ENCODE data around the gene SMC1B. TPM values are rescaled to one million over a fixed set of nuclear protein-coding genes. Genes with fewer than 3 reads are reported as not detected.
A peak's percentile ranks its signal among the peaks of the same experiment; 100 is the strongest.

SMC1B gene
- total RNA-seq, 2 experiments from 2014 or later: 1.8 TPM

DNA sequence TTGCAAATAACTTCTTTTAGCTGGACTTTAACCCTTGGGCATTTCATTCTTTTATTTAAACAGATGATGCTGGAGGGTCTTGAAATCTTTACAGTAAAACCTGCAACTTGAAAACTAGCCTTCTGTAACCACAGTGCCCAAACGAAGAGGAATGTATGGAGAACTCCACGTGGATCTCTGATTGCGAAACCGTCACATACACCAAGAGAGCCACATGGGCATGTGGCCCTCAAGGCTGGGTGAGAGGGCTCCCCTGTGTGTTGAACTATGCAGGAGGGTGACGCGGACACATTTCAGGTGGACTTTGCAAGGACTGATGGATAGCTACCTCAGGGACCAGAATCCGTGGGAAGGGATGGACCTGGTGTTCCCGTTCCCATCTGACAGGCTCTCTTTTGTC is 73.1 kb downstream of the SMC1B start:
- Mint-ChIP-seq H3K36me3 (ENCODE audit: low read depth) (peaks cover 36% of the 10 kb centered on the region), H3K9me3 (no peaks in the 10 kb centered on the region), H3K27ac (peak overlapping the region; percentile 34), H3K4me3 (no peak overlapping the region), H3K4me1 (ENCODE audit: low read depth) (peaks cover 39% of the 10 kb centered on the region), H3K27me3 (no peaks in the 10 kb centered on the region)
- no peak for TF ChIP-seq CTCF (IDR thresholded peaks at IDR 0.05)
- CTCF ChIA-PET: interaction anchor here (1.1 to 1.6 kb wide), 2 partner anchors 41 to 67 kb away, joined by 3 to 4 read pairs; no protein-coding TSS in a partner anchor
- intact Hi-C loops (cut with micrococcal nuclease): no loop called here
- POLR2A ChIA-PET: interaction anchor here (1.4 kb wide), 1 partner anchor 31 kb away, joined by 3 read pairs; no protein-coding TSS in a partner anchor
- DNase-seq (no peak), ATAC-seq (no peak)

DNA sequence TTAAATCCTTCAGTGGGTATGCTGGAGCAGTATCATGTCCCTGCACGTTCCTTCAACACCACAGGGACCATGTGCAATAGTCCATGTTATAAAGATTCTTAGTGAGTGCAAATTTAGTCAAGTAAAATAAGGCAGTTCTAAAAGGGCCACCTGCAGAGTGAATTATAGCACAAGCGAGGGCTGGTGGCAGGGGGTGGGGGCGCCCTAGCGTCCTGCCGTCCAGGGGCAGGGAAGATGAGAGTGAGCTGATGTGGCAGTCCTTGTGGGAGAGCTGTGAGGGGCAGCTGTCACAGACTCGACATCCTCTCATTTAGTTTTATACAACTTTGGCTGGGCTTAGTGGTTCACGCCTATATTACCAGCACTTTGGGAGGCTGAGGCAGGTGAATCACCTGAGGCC is 74.6 kb downstream of the SMC1B start:
- DNase-seq (no peak), ATAC-seq (no peak)
- peaks cover 38% of the 10 kb centered on the region for H3K4me1 Mint-ChIP-seq (ENCODE audit: low read depth)
- no peak overlapping the region for H3K4me3 Mint-ChIP-seq
- no peak overlapping the region for H3K27ac Mint-ChIP-seq
- peaks cover 40% of the 10 kb centered on the region for H3K36me3 Mint-ChIP-seq (ENCODE audit: low read depth)
- no peaks in the 10 kb centered on the region for H3K27me3 Mint-ChIP-seq
- ChIA-PET POLR2A (no interaction called here), CTCF (no interaction called here)
- no peak for TF ChIP-seq CTCF (IDR thresholded peaks at IDR 0.05)
- intact Hi-C loops (cut with micrococcal nuclease): no loop called here
- H3K9me3 Mint-ChIP-seq: no peaks in the 10 kb centered on the region

DNA sequence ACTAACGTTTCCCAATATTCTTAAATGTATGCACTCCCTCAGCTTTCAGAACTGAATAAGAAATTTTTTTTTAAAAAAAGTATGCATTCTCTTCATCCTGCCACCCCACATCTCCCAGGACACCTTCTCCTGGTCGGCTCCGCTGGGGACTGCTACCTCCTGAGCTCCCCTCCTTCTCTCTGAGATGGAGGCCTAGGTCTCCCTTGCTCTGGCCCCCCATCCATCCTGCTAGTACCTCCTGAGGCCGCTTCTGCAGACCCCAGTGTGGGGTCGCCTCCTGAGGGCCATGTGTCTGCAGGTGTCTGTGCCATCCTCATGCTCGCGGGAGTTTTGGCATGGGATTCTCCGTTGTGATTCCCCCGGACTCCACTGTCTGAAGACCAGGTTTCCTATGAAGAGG is 75.9 kb downstream of the SMC1B start:
- TF ChIP-seq CTCF (IDR thresholded peaks at IDR 0.05): no peak
- Mint-ChIP-seq H3K4me3 (no peak overlapping the region), H3K27me3 (no peaks in the 10 kb centered on the region), H3K9me3 (no peaks in the 10 kb centered on the region), H3K4me1 (ENCODE audit: low read depth) (peaks cover 38% of the 10 kb centered on the region), H3K36me3 (ENCODE audit: low read depth) (peaks cover 40% of the 10 kb centered on the region), H3K27ac (no peak overlapping the region)
- intact Hi-C loops (cut with micrococcal nuclease): no loop called here
- ChIA-PET CTCF (no interaction called here), POLR2A (no interaction called here)
- ATAC-seq: no peak
- no peak for DNase-seq

- ATAC-seq: peak; percentile 28
- H3K27ac Mint-ChIP-seq: peak overlapping the region; percentile 70
- no peak for TF ChIP-seq CTCF (IDR thresholded peaks at IDR 0.05)
- CTCF ChIA-PET: no interaction called here
- POLR2A ChIA-PET: no interaction called here
- no peak overlapping the region for H3K4me3 Mint-ChIP-seq
- H3K27me3 Mint-ChIP-seq: no peaks in the 10 kb centered on the region
- peaks cover 37% of the 10 kb centered on the region for H3K4me1 Mint-ChIP-seq (ENCODE audit: low read depth)
- DNase-seq: peak; percentile 34
- intact Hi-C loops (cut with micrococcal nuclease): no loop called here
- no peaks in the 10 kb centered on the region for H3K9me3 Mint-ChIP-seq
- H3K36me3 Mint-ChIP-seq (ENCODE audit: low read depth): peaks cover 44% of the 10 kb centered on the region
Measured at GRCh38 chr22:45336971-45337431, 76.4 kb downstream of the SMC1B start.

GRCh38 chr22:45335854-45336522 is 77.4 kb downstream of the SMC1B start:
- ChIA-PET CTCF (interaction anchor here (0.9 kb wide), 1 partner anchor 34 kb away, joined by 3 read pairs; no protein-coding TSS in a partner anchor), POLR2A (interaction anchor here (0.7 to 1.6 kb wide), 3 partner anchors 10 to 77 kb away, joined by 3 to 4 read pairs (median 4); partner anchors contain the start of genes RIBC2 and SMC1B)
- peaks cover 27% of the 10 kb centered on the region for H3K4me1 Mint-ChIP-seq (ENCODE audit: low read depth)
- no peak overlapping the region for H3K4me3 Mint-ChIP-seq
- no peak for TF ChIP-seq CTCF (IDR thresholded peaks at IDR 0.05)
- no peak overlapping the region for H3K27ac Mint-ChIP-seq
- no peaks in the 10 kb centered on the region for H3K27me3 Mint-ChIP-seq
- intact Hi-C loops (cut with micrococcal nuclease): no loop called here
- H3K36me3 Mint-ChIP-seq (ENCODE audit: low read depth): peaks cover 38% of the 10 kb centered on the region
- no peaks in the 10 kb centered on the region for H3K9me3 Mint-ChIP-seq
- ATAC-seq (no peak), DNase-seq (no peak)

Data from activated CD8-positive, alpha-beta T cell treated with anti-CD3 and anti-CD28 coated beads for 36 hours (primary cell).